Measurements from ENCODE around the gene ERCC2. TPM values are rescaled to one million over a fixed set of nuclear protein-coding genes. Genes with fewer than 3 reads are reported as not detected.

ERCC2 gene
- polyA plus RNA-seq, 1 donor (not counting 4 experiments of a cell fraction or from before 2014, with no cell fraction given): 27.6 TPM

DNA sequence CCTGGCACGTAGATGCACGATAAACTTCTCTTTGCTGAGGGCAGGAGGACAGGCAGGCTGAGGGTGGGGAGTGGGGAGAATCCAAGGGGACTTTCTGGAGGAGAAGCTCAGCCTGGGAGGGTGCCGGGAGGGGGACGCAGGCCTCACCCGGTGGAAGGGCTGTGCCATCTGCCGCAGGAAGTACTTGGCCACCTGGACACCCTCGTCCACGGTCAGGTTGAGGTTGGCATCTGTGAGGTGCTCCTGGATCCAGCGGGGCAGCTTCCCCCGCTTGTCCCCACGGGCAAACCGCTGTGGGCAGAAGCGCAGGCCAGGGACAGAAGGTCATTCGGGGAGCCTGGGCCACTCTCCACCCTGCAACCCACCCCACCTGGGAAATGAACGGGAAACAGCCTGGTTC, 18.3 kb downstream of the ERCC2 start:
- TF ChIP-seq, protein P1, sequence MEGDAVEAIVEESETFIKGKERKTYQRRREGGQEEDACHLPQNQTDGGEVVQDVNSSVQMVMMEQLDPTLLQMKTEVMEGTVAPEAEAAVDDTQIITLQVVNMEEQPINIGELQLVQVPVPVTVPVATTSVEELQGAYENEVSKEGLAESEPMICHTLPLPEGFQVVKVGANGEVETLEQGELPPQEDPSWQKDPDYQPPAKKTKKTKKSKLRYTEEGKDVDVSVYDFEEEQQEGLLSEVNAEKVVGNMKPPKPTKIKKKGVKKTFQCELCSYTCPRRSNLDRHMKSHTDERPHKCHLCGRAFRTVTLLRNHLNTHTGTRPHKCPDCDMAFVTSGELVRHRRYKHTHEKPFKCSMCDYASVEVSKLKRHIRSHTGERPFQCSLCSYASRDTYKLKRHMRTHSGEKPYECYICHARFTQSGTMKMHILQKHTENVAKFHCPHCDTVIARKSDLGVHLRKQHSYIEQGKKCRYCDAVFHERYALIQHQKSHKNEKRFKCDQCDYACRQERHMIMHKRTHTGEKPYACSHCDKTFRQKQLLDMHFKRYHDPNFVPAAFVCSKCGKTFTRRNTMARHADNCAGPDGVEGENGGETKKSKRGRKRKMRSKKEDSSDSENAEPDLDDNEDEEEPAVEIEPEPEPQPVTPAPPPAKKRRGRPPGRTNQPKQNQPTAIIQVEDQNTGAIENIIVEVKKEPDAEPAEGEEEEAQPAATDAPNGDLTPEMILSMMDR (optimal IDR thresholded peaks at IDR 0.05 in 1 of 3, IDR thresholded peaks at IDR 0.05 in 1 of 3, conservative IDR thresholded peaks at IDR 0.05 in 1 of 3; ENCODE audit: extremely low read depth in 1 of 3, insufficient read depth in 2 of 3, low read length in 3 of 3): no peak
- TF ChIP-seq EZH2 (IDR thresholded peaks at IDR 0.05; ENCODE audit: low read length): no peak
- peaks cover 41 to 50% of the 10 kb centered on the region in 2 experiments for H3K36me3 ChIP-seq (ENCODE audit: control insufficient read depth in 2 of 2, extremely low read depth in 1 of 2, insufficient read depth in 2 of 2, low read length in 2 of 2)
- FAIRE-seq: no peak

DNA sequence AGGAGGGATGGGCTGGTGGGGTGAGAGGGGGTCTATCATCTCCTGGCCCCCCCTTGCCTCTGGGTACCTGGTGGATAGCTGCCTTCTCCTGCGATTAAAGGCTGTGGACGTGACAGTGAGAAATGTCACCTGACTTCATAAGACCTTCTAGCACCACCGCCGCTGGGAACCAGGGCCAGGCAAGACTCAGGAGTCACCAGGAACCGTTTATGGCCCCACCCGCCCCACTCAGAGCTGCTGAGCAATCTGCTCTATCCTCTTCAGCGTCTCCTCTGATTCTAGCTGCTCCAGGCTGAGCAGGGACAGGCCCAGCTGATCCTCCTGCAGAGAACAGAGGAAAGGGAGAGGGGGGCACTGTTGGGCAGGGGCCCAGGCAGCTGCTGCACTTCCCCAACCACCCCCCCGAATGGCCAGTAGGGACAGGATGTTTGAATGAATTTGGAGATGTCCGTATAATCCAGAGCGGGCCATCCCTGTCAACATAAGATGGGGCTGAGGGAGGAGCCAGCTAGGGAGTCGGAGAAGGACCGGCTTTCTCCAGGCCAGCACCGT, 18.9 kb downstream of the ERCC2 start:
- TF ChIP-seq, protein P1 (optimal IDR thresholded peaks at IDR 0.05 in 1 of 3, IDR thresholded peaks at IDR 0.05 in 1 of 3, conservative IDR thresholded peaks at IDR 0.05 in 1 of 3; ENCODE audit: extremely low read depth in 1 of 3, insufficient read depth in 2 of 3, low read length in 3 of 3): no peak
- no peak for TF ChIP-seq EZH2 (IDR thresholded peaks at IDR 0.05; ENCODE audit: low read length)
- Histone ChIP-seq H3K27me3 (ENCODE audit: control insufficient read depth, extremely low read depth, insufficient read depth, low read length) (no peaks in the 10 kb centered on the region), H3K9me3 (ENCODE audit: control insufficient read depth, low read depth, low read length) (no peaks in the 10 kb centered on the region), H4K20me1 (ENCODE audit: control insufficient read depth, extremely low read depth, insufficient read depth, low read length) (peaks cover 3% of the 10 kb centered on the region), H3K4me1 (ENCODE audit: control insufficient read depth, extremely low read depth, insufficient read depth, low read length) (no peaks in the 10 kb centered on the region), H3K4me2 (ENCODE audit: control insufficient read depth, extremely low read depth, insufficient read depth, low read depth, low read length) (no peak overlapping the region), H3K36me3 (ENCODE audit: control insufficient read depth in 2 of 2, extremely low read depth in 1 of 2, insufficient read depth in 2 of 2, low read length in 2 of 2) (peaks cover 36 to 47% of the 10 kb centered on the region in 2 experiments), H3K4me3 (ENCODE audit: control insufficient read depth in 2 of 3, extremely low read depth in 1 of 3, insufficient read depth in 2 of 3, low read depth in 1 of 3, low read length in 3 of 3) (no peak overlapping the region), H3K9me1 (ENCODE audit: control insufficient read depth, extremely low read depth, insufficient read depth, low read length) (no peaks in the 10 kb centered on the region), H3K79me2 (ENCODE audit: control insufficient read depth, insufficient read depth, low read length) (no peaks in the 10 kb centered on the region), H2AFZ (ENCODE audit: control insufficient read depth, low read length) (no peak overlapping the region), H3K9ac (ENCODE audit: control insufficient read depth, extremely low read depth, insufficient read depth, low read length) (no peak overlapping the region), H3K27ac (ENCODE audit: control insufficient read depth, insufficient read depth, low read length) (no peak overlapping the region)
- FAIRE-seq (no peak), DNase-seq (ENCODE audit: low read depth, low spot score) (no peak)
- dilution Hi-C loops (cut with MboI; ENCODE audit: extremely low pct_ligation_motif_present, low sequenced_read_pairs): no loop called here

More for the DNA sequence above, 18.3 kb downstream of the ERCC2 start:
- Histone ChIP-seq H4K20me1 (ENCODE audit: control insufficient read depth, extremely low read depth, insufficient read depth, low read length) (peaks cover 3% of the 10 kb centered on the region), H3K27me3 (ENCODE audit: control insufficient read depth, extremely low read depth, insufficient read depth, low read length) (no peaks in the 10 kb centered on the region), H3K79me2 (ENCODE audit: control insufficient read depth, insufficient read depth, low read length) (no peaks in the 10 kb centered on the region), H3K4me1 (ENCODE audit: control insufficient read depth, extremely low read depth, insufficient read depth, low read length) (no peaks in the 10 kb centered on the region), H3K4me3 (ENCODE audit: control insufficient read depth in 2 of 3, extremely low read depth in 1 of 3, insufficient read depth in 2 of 3, low read depth in 1 of 3, low read length in 3 of 3) (no peak overlapping the region), H3K9ac (ENCODE audit: control insufficient read depth, extremely low read depth, insufficient read depth, low read length) (no peak overlapping the region), H3K9me1 (ENCODE audit: control insufficient read depth, extremely low read depth, insufficient read depth, low read length) (no peaks in the 10 kb centered on the region), H3K9me3 (ENCODE audit: control insufficient read depth, low read depth, low read length) (no peaks in the 10 kb centered on the region), H3K4me2 (ENCODE audit: control insufficient read depth, extremely low read depth, insufficient read depth, low read depth, low read length) (no peak overlapping the region), H3K27ac (ENCODE audit: control insufficient read depth, insufficient read depth, low read length) (no peak overlapping the region), H2AFZ (ENCODE audit: control insufficient read depth, low read length) (no peak overlapping the region)
- DNase-seq (ENCODE audit: low read depth, low spot score): no peak
- dilution Hi-C loops (cut with MboI; ENCODE audit: extremely low pct_ligation_motif_present, low sequenced_read_pairs): no loop called here

All from keratinocyte (primary cell).